Measurements from ENCODE around the gene GTF2IRD1.
"Not testable (repeated sequence)": the region's sequence is repeated elsewhere in the genome, so short reads cannot be mapped to it uniquely, and the experiment has no call there.

DNA sequence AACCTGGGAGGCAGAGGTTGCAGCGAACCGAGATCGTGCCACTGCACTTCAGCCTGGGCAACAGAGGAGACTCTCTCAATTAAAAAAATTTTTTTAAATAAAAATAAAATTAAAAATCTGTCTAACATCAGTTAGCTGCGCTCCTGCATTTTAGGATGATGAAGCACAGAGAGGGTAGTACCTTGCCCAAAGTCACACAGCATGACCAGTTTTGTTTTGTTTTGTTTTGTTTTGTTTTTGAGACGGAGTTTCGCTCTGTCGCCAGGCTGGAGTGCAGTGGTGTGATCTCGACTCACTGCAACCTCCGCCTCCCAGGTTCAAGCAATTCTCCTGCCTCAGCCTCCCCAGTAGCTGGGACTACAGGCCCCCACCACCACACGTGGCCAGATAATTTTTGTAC, 55.7 kb downstream of the GTF2IRD1 start:
- TF ChIP-seq POLR2AphosphoS5 (IDR thresholded peaks at IDR 0.05): not testable (repeated sequence)
- TF ChIP-seq, protein P1, sequence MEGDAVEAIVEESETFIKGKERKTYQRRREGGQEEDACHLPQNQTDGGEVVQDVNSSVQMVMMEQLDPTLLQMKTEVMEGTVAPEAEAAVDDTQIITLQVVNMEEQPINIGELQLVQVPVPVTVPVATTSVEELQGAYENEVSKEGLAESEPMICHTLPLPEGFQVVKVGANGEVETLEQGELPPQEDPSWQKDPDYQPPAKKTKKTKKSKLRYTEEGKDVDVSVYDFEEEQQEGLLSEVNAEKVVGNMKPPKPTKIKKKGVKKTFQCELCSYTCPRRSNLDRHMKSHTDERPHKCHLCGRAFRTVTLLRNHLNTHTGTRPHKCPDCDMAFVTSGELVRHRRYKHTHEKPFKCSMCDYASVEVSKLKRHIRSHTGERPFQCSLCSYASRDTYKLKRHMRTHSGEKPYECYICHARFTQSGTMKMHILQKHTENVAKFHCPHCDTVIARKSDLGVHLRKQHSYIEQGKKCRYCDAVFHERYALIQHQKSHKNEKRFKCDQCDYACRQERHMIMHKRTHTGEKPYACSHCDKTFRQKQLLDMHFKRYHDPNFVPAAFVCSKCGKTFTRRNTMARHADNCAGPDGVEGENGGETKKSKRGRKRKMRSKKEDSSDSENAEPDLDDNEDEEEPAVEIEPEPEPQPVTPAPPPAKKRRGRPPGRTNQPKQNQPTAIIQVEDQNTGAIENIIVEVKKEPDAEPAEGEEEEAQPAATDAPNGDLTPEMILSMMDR (IDR thresholded peaks at IDR 0.05 in 8 of 11, conservative IDR thresholded peaks at IDR 0.05 in 3 of 11): not testable (repeated sequence)

Data from spleen (tissue), 7 donors.